Mucosa of descending colon (tissue), 3 donors: ENCODE measurements around the gene TIMM8A. TPM values are rescaled to one million over a fixed set of nuclear protein-coding genes. Genes with fewer than 3 reads are reported as not detected.

Source experiments
- ATAC-seq: fragments of 200-7000 bp; cut with Tn5 transposase; one replicate; pipeline ENCODE4 v1.9.1; 2020; ENCODE audit warnings: mild to moderate bottlenecking, moderate library complexity
- DNase-seq, 3 donors: peaks; one replicate each; pipeline ENCODE4 v3.0.0-alpha.2; 2020
- H3K36me3 ChIP-seq: fragments of 200-600 bp; one replicate; pipeline ENCODE4 v1.8.0; 2021; ENCODE audit warnings: low read depth, mild to moderate bottlenecking
- H3K4me1 ChIP-seq: fragments of 200-600 bp; one replicate; pipeline ENCODE4 v1.8.0; 2021; ENCODE audit warnings: low read depth, mild to moderate bottlenecking
- H3K4me3 ChIP-seq: fragments of 200-600 bp; one replicate; pipeline ENCODE4 v1.8.0; 2021; ENCODE audit warnings: mild to moderate bottlenecking
- H3K9me3 ChIP-seq: fragments of 200-600 bp; one replicate; pipeline ENCODE4 v1.8.0; 2021; ENCODE audit warnings: mild to moderate bottlenecking
- CTCF ChIP-seq: fragments of 200-600 bp; IDR thresholded peaks from one replicate; pipeline ENCODE4 v1.8.0; 2022; ENCODE audit warnings: antibody characterized with exemption, mild to moderate bottlenecking
- intact Hi-C, 2 donors: fragments of 100-400 bp; cut with DNase I in 1 of 2; cut with micrococcal nuclease in 1 of 2; formaldehyde crosslinking; loops; one replicate each; pipeline versions ENCODE4 v1.11.0 to v1.11.1; 2022; cut with DNase I, micrococcal nuclease
- total RNA-seq, 3 donors: library from RNA; stranded (reverse); fragmentation: NEBNext Ultra II Directional in 2 of 3; extraction: Animal tissue kit (Norgen Biotek cat#: 25700) in 2 of 3; gene quantifications; one replicate each; pipeline versions ENCODE4 v1.2.1 to v1.2.4, GENCODE V29; 2021 to 2023
- donor health status: DM: no; HTN: no; CAD: no; lungs with moderate emphysema.
- donor health status: DM: no; HTN: no; CAD: no.
- donor health status: DM: no; HTN: yes; CAD: no.

The TIMM8A gene
- total RNA-seq, 3 donors from 2014 or later: 13.6 to 17.7 (median 13.9) TPM

GRCh38 chrX:101385026-101385684 is 36.6 kb upstream of the TIMM8A start:
- no peaks in the 10 kb centered on the region for H3K9me3 ChIP-seq
- no peaks in the 10 kb centered on the region for H3K36me3 ChIP-seq
- H3K4me1 ChIP-seq: no peaks in the 10 kb centered on the region
- intact Hi-C loops: no loop called here
- DNase-seq (no peak), ATAC-seq (no peak)
- H3K4me3 ChIP-seq: no peak overlapping the region
- TF ChIP-seq CTCF: no peak

- Histone ChIP-seq H3K4me1 (no peaks in the 10 kb centered on the region), H3K4me3 (no peak overlapping the region), H3K36me3 (no peaks in the 10 kb centered on the region), H3K9me3 (no peaks in the 10 kb centered on the region)
- intact Hi-C loops: no loop called here
- TF ChIP-seq CTCF: no peak
- DNase-seq (peak in 1 of 3 donors; percentile 16), ATAC-seq (peak; percentile 26)
Observed at GRCh38 chrX:101383679-101384205, 35.2 kb upstream of the TIMM8A start.

GRCh38 chrX:101377547-101377946 is 29.0 kb upstream of the TIMM8A start:
- intact Hi-C loops: no loop called here

GRCh38 chrX:101370888-101371504 is 22.5 kb upstream of the TIMM8A start:
- TF ChIP-seq CTCF: no peak
- Histone ChIP-seq H3K4me1 (no peaks in the 10 kb centered on the region), H3K4me3 (no peak overlapping the region), H3K9me3 (no peaks in the 10 kb centered on the region), H3K36me3 (no peaks in the 10 kb centered on the region)
- intact Hi-C loops: no loop called here
- DNase-seq (no peak), ATAC-seq (no peak)

More at GRCh38 chrX:101377547-101377946, 29.0 kb upstream of the TIMM8A start:
- Histone ChIP-seq H3K36me3 (no peaks in the 10 kb centered on the region), H3K4me3 (no peak overlapping the region), H3K9me3 (no peaks in the 10 kb centered on the region), H3K4me1 (no peaks in the 10 kb centered on the region)
- ATAC-seq (no peak), DNase-seq (no peak)
- TF ChIP-seq CTCF: no peak

- H3K4me3 ChIP-seq: no peak overlapping the region
- DNase-seq: no peak
- no peaks in the 10 kb centered on the region for H3K9me3 ChIP-seq
- H3K36me3 ChIP-seq: no peaks in the 10 kb centered on the region
- no peak for ATAC-seq
- no peaks in the 10 kb centered on the region for H3K4me1 ChIP-seq
- no peak for TF ChIP-seq CTCF
- intact Hi-C loops: no loop called here
Observed at GRCh38 chrX:101369687-101370086, 21.1 kb upstream of the TIMM8A start.
